Dedifferentiated amniotic fluid mesenchymal stem cell (primary cell): ENCODE data around the gene THAP2.

Experiments
- DNase-seq: peaks from one replicate; pipeline ENCODE4 v3.0.0-alpha.2; 2016; ENCODE audit errors: extremely low spot score

THAP2 gene

DNA sequence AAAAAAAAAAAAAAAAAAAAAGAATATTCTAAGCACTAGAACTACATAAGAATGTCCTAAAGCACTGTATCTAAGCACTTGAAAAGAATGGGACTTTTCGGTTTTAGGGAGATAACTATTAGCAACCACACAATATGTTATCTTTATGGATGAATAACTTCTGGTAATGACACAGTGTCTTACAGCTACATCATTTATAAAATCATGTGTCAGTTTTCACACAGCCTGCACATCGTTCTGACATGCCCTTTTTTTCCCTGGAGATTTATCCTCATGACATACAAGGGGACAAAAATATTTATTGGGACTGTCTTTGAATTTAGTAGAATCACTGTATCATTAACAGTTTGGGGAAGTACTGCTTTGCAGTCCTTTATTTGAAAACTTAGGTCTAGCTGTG is 39.1 kb downstream of the THAP2 start:
- DNase-seq, result no peak

- no peak for DNase-seq
These were observed 40.8 kb downstream of the THAP2 start for GRCh38 chr12:71704920-71705319.

- no peak for DNase-seq
These were observed 44.6 kb downstream of the THAP2 start for GRCh38 chr12:71708658-71709057.

- DNase-seq, result peak; percentile 51
These were observed 46.4 kb downstream of the THAP2 start for GRCh38 chr12:71710276-71711125.

GRCh38 chr12:71718611-71719010 is 54.5 kb downstream of the THAP2 start:
- DNase-seq, result no peak

DNA sequence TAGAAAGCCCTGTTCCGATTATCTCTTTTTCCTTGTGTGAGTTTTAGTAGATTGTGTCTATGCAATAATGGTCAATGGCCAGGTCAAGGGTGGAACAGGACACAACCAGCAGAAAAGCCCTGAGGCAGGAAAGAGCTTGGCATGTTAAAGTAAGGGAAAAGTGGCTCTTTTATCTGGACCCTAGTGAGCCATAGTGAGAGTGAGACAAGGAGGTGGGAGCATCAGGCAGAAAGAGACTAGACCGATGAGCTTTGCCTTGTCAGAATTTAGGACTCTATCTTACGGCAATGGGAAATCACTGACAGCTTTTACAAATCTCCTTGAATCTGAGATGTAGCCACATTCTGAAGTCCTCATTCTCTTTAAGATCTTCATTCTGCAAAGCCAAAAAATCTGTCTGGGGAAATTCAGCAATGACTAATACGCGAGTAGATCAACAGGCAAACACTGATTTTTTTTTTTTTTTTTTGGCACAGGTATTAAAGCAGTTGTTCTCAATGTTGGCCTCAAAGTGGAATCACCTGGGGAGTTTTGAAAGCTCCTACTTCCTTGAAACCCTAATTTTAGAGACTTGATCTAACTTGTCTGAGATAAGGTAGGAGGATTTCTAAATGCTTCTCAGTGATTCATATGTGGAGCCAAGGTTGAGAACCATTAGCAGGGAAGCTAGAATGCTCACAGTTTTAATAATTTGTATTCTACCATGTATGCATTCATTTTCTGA is 55.7 kb downstream of the THAP2 start:
- DNase-seq, result no peak

DNA sequence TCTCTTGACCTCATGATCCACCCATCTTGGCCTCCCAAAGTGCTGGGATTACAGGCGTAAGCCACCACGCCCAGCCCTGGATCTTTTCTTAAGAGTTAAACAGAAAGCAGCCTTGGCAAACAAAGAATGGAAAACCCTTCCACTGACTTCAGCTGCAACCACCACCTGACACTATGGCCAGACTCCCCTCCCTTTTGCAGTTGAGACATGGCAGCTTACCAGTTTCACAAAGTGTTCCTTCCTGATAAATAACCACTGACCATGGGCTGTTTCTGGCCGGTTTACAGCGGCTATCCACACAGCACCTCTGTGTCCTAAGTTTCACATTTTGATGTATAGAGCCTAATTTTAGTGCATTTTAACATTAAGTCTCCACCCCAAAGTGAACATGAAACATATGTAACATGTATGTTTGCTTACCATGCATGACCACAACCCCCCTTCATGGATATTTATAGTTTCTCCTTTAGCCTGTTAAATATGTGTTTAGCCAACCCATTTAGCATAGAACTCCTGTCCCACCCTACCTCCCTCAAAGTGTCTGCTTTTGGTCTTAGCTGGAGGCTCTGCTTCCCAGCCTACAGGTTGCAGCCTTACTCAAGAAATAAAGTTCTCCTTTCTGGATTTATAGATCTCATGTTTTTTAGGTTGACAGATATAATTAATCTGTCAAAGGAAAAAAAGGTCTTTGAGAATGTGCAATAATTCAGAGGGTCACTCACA is 57.8 kb downstream of the THAP2 start:
- no peak for DNase-seq

GRCh38 chr12:71725011-71725410 is 60.9 kb downstream of the THAP2 start:
- no peak for DNase-seq

DNA sequence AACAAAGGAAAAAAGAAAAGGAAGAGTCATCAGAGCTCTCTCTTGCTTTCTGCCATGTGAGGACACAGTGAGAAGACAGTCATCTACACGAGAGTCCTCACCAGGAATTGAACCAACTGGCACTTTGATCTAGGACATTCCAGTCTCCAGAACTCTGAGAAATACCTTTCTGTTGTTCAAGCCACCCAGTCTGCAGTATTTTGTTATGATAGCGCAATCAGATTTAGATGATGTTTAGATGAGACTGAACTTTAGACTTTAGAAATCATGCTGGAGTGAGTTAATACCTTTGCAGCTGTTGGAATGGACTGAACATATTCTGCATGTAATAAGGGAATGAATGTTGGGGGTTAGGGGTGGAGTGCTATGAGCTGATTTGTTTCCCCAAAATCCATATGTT is 62.4 kb downstream of the THAP2 start:
- no peak for DNase-seq

DNA sequence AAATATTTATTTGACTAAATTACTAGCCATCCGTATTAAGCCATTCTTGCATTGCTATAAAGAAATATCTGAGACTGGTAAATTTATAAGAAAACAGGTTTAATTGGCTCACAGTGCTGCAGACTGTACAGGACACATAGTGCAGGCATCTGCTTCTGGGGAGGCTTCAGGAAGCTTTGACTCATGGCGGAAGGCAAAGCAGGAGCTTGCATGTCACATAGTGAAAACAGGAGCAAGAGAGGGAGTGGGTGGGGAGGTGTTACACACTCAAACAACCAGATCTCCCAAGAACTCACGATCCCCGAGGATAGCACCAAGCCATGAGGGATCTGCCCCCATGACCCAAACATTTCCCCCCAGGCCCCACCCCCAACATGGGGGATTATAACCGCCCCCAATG is 63.9 kb downstream of the THAP2 start:
- DNase-seq, result no peak
